ENCODE data around the gene PTH1R. TPM values are rescaled to one million over a fixed set of nuclear protein-coding genes. Genes with fewer than 3 reads are reported as not detected.

The PTH1R gene
- polyA plus RNA-seq, 3 donors: not detected

DNA sequence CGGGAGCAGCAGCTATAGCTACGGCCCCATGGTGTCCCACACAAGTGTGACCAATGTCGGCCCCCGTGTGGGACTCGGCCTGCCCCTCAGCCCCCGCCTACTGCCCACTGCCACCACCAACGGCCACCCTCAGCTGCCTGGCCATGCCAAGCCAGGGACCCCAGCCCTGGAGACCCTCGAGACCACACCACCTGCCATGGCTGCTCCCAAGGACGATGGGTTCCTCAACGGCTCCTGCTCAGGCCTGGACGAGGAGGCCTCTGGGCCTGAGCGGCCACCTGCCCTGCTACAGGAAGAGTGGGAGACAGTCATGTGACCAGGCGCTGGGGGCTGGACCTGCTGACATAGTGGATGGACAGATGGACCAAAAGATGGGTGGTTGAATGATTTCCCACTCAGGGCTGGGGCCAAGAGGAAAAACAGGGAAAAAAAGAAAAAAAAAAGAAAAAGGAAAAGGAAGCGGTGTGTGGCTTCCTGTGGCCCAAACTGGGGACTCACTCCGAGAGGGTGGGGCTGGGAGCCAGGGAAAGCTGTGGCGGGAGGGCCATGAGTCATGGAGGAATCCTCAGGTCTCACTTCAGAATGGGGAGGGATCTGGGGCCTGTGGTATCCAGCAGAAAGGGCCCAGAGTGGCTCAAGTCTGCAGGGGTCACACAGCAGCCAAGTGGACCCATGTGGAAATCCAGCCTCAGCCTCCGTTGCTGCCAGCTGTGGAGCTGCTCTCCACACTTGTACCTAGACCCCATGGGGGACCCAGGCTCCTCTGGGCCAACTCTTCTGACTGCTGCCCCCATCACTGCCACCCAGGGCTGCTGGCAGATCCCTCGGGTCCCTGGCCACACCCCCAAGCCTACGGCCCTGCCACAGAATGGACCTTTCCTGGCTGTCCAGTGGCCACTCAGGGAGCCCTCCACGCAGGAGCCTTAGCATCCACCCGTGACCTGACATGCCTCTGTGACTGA, 26.1 kb downstream of the PTH1R start:
- peaks cover 18% of the 10 kb centered on the region for H3K4me1 Mint-ChIP-seq
- peaks cover 3 to 12% of the 10 kb centered on the region in 2 donors for H3K27me3 ChIP-seq (ENCODE audit: control insufficient read depth in 2 of 2, insufficient read depth in 2 of 2, low read length in 2 of 2)
- no peak overlapping the region for H3K4me2 ChIP-seq (replicated peaks; ENCODE audit: extremely low read depth, low read length, poor library complexity, severe bottlenecking)
- H3K4me3 ChIP-seq (replicated peaks in 1 of 3; ENCODE audit: low read depth in 2 of 3, low read length in 3 of 3): no peak overlapping the region
- no peaks in the 10 kb centered on the region for H4K20me1 ChIP-seq (ENCODE audit: insufficient read depth, low read length)
- no peak overlapping the region for H3K27ac ChIP-seq (ENCODE audit: low read depth in 1 of 2, low read length in 2 of 2)
- peaks cover 0 to 2% (median 0%) of the 10 kb centered on the region in 7 donors for H3K9me3 Mint-ChIP-seq
- peak overlapping the region in 1 of 7 donors; percentile 65 for H3K27ac Mint-ChIP-seq
- intact Hi-C loops (cut with micrococcal nuclease): no loop called here
- no peak for TF ChIP-seq CTCF (IDR thresholded peaks at IDR 0.05)
- peaks cover 11 to 15% (median 12%) of the 10 kb centered on the region in 3 donors for H3K27me3 Mint-ChIP-seq (ENCODE audit: low read depth in 3 of 3)
- WGBS (ENCODE audit: insufficient coverage): 66% methylated on average over 21 of the region's 21 CpGs
- no peak overlapping the region for H2AFZ ChIP-seq (ENCODE audit: insufficient read depth, low read depth, low read length, poor library complexity, severe bottlenecking)
- H3K79me2 ChIP-seq (ENCODE audit: insufficient read depth, low read length): no peaks in the 10 kb centered on the region
- H3K4me1 ChIP-seq (ENCODE audit: control insufficient read depth in 1 of 2, insufficient read depth in 2 of 2, low read length in 2 of 2): peaks cover 9 to 18% of the 10 kb centered on the region in 2 donors
- H3K9me3 ChIP-seq (replicated peaks in 1 of 2; ENCODE audit: control insufficient read depth in 1 of 2, insufficient read depth in 1 of 2, low read length in 2 of 2): no peaks in the 10 kb centered on the region
- DNase-seq: peak in 2 of 3 donors; percentile 15 to 57
- no peaks in the 10 kb centered on the region for H3K36me3 Mint-ChIP-seq
- H3K4me3 Mint-ChIP-seq: no peak overlapping the region
- no peaks in the 10 kb centered on the region for H3K36me3 ChIP-seq (replicated peaks in 1 of 2; ENCODE audit: control insufficient read depth in 1 of 2, insufficient read depth in 2 of 2, low read length in 2 of 2)
- H3K9ac ChIP-seq (ENCODE audit: insufficient read depth, low read length, poor library complexity, severe bottlenecking): no peak overlapping the region

- intact Hi-C loops (cut with micrococcal nuclease): loop anchor here in 1 of 2 donors (5.0 kb wide), 2 partner anchors 37 to 197 kb away; no protein-coding TSS in a partner anchor
- Histone ChIP-seq H3K4me3 (replicated peaks in 1 of 3; ENCODE audit: low read depth in 2 of 3, low read length in 3 of 3) (no peak overlapping the region), H3K79me2 (ENCODE audit: insufficient read depth, low read length) (no peaks in the 10 kb centered on the region), H3K9ac (ENCODE audit: insufficient read depth, low read length, poor library complexity, severe bottlenecking) (no peak overlapping the region), H3K36me3 (replicated peaks in 1 of 2; ENCODE audit: control insufficient read depth in 1 of 2, insufficient read depth in 2 of 2, low read length in 2 of 2) (no peaks in the 10 kb centered on the region), H3K4me1 (ENCODE audit: control insufficient read depth in 1 of 2, insufficient read depth in 2 of 2, low read length in 2 of 2) (peaks cover 9 to 24% of the 10 kb centered on the region in 2 donors), H3K27ac (ENCODE audit: low read depth in 1 of 2, low read length in 2 of 2) (no peak overlapping the region), H2AFZ (ENCODE audit: insufficient read depth, low read depth, low read length, poor library complexity, severe bottlenecking) (no peak overlapping the region), H4K20me1 (ENCODE audit: insufficient read depth, low read length) (no peaks in the 10 kb centered on the region), H3K27me3 (ENCODE audit: control insufficient read depth in 2 of 2, insufficient read depth in 2 of 2, low read length in 2 of 2) (peaks cover 0 to 5% of the 10 kb centered on the region in 2 donors), H3K4me2 (replicated peaks; ENCODE audit: extremely low read depth, low read length, poor library complexity, severe bottlenecking) (no peak overlapping the region), H3K9me3 (replicated peaks in 1 of 2; ENCODE audit: control insufficient read depth in 1 of 2, insufficient read depth in 1 of 2, low read length in 2 of 2) (no peaks in the 10 kb centered on the region)
- peaks cover 3 to 6% (median 5%) of the 10 kb centered on the region in 3 donors for H3K27me3 Mint-ChIP-seq (ENCODE audit: low read depth in 3 of 3)
- no peak for TF ChIP-seq CTCF (IDR thresholded peaks at IDR 0.05)
- no peak for DNase-seq
- H3K27ac Mint-ChIP-seq: peak overlapping the region in 2 of 7 donors; percentile 15 to 41
- 91% methylated on average over 6 of the region's 18 CpGs for WGBS (ENCODE audit: insufficient coverage)
- H3K4me3 Mint-ChIP-seq: no peak overlapping the region
- peaks cover 19% of the 10 kb centered on the region for H3K4me1 Mint-ChIP-seq
- H3K36me3 Mint-ChIP-seq: no peaks in the 10 kb centered on the region
- H3K9me3 Mint-ChIP-seq: no peaks in the 10 kb centered on the region
Measured at GRCh38 chr3:46904303-46905212, 27.0 kb downstream of the PTH1R start.
